NK-92 treated with Interleukin-12 subunit alpha and Interleukin-12 subunit beta, amount 100 ng/mL, for 24 hours (cell line): ENCODE data around the gene POLR2F.
"Not testable (repeated sequence)": the region's sequence is repeated elsewhere in the genome, so short reads cannot be mapped to it uniquely, and the experiment has no call there.

Experiments used
- DNase-seq: peaks from one replicate; lab custom pipeline; 2025; lab: John Stamatoyannopoulos, UW

POLR2F gene

GRCh38 chr22:37955825-37956397 lies 2.4 kb downstream of the POLR2F start:
- DNase-seq, result not testable (repeated sequence)

- no peak for DNase-seq
These were observed 3.7 kb downstream of the POLR2F start for GRCh38 chr22:37957232-37957631.

- DNase-seq, result no peak
These were observed 5.8 kb downstream of the POLR2F start for GRCh38 chr22:37959231-37959825.

GRCh38 chr22:37961062-37961461 lies 7.6 kb downstream of the POLR2F start:
- no peak for DNase-seq

GRCh38 chr22:37965940-37966664 lies 12.6 kb downstream of the POLR2F start:
- DNase-seq, result no peak

GRCh38 chr22:37967147-37967546 lies 13.6 kb downstream of the POLR2F start:
- no peak for DNase-seq

- no peak for DNase-seq
These were observed 14.3 kb downstream of the POLR2F start for GRCh38 chr22:37967637-37968451.

- no peak for DNase-seq
These were observed 15.2 kb downstream of the POLR2F start for GRCh38 chr22:37968452-37969251.

- DNase-seq, result no peak
These were observed 17.4 kb downstream of the POLR2F start for GRCh38 chr22:37970864-37971263.

- no peak for DNase-seq
These were observed 18.3 kb downstream of the POLR2F start for GRCh38 chr22:37971475-37972434.

GRCh38 chr22:37972527-37972926 lies 19.0 kb downstream of the POLR2F start:
- DNase-seq, result no peak

GRCh38 chr22:37973271-37974170 lies 20.0 kb downstream of the POLR2F start:
- no peak for DNase-seq

GRCh38 chr22:37975153-37975552 lies 21.7 kb downstream of the POLR2F start:
- no peak for DNase-seq

- DNase-seq, result not testable (repeated sequence)
These were observed 22.5 kb downstream of the POLR2F start for GRCh38 chr22:37976022-37976421.

- DNase-seq, result no peak
These were observed 23.0 kb downstream of the POLR2F start for GRCh38 chr22:37976547-37976946.

GRCh38 chr22:37979782-37980181 lies 26.3 kb downstream of the POLR2F start:
- no peak for DNase-seq

- no peak for DNase-seq
These were observed 27.9 kb downstream of the POLR2F start for GRCh38 chr22:37981282-37982011.

- no peak for DNase-seq
These were observed 28.8 kb downstream of the POLR2F start for GRCh38 chr22:37982151-37982785.
